Aorta (tissue), 5 donors: Measurements from ENCODE around the gene CACNG5. TPM values are rescaled to one million over a fixed set of nuclear protein-coding genes. Genes with fewer than 3 reads are reported as not detected.

Experiments
- ATAC-seq: fragments of 200-7000 bp; cut with Tn5 transposase; one replicate; pipeline ENCODE4 v1.9.1; 2022; ENCODE audit warnings: moderate library complexity; ENCODE audit not compliant: low FRiP score
- DNase-seq, 2 donors: peaks; one replicate each; pipeline ENCODE4 v3.0.0-alpha.2; 2020
- H3K27ac ChIP-seq, 2 donors: one replicate each; pipeline ENCODE4 v1.5.1; 2013; ENCODE audit warnings: low read length in 2 of 2, mild to moderate bottlenecking in 2 of 2, moderate library complexity in 2 of 2, control low read depth in 1 of 2, inconsistent platforms in 1 of 2, low read depth in 1 of 2
- H3K27me3 ChIP-seq, 2 donors: one replicate each; pipeline ENCODE4 v1.6.1; 2013; ENCODE audit warnings: control low read depth in 1 of 2, low read length in 1 of 2, mild to moderate bottlenecking in 1 of 2, moderate library complexity in 1 of 2; ENCODE audit not compliant: insufficient read depth in 2 of 2, control insufficient read depth in 1 of 2
- H3K36me3 ChIP-seq, 2 donors: one replicate each; pipeline ENCODE4 v1.6.1; 2013; ENCODE audit warnings: control low read depth in 1 of 2, low read length in 1 of 2, mild to moderate bottlenecking in 1 of 2; ENCODE audit not compliant: insufficient read depth in 2 of 2, control insufficient read depth in 1 of 2
- H3K4me1 ChIP-seq, 2 donors: one replicate each; pipeline ENCODE4 v1.6.1; 2013; ENCODE audit warnings: low read length in 2 of 2, control low read depth in 1 of 2, mild to moderate bottlenecking in 1 of 2, moderate library complexity in 1 of 2; ENCODE audit not compliant: insufficient read depth in 2 of 2, control insufficient read depth in 1 of 2
- H3K4me3 ChIP-seq, 2 donors: one replicate each; pipeline ENCODE4 v1.5.1; 2013; ENCODE audit warnings: low read length in 2 of 2, control low read depth in 1 of 2, mild to moderate bottlenecking in 1 of 2
- H3K9me3 ChIP-seq: one replicate; pipeline ENCODE4 v1.6.1; 2013; ENCODE audit warnings: mild to moderate bottlenecking, low read length; ENCODE audit not compliant: control insufficient read depth
- WGBS, 2 donors: extraction: QIAGEN DNeasy Blood & Tissue Kit; methylation state at CpG; one replicate each; pipeline ENCODE4 v1.1.7; 2013; 5-methylcytosine and 5-hydroxymethylcytosine counted together
- intact Hi-C, 2 donors: fragments of 100-400 bp; cut with DNase I; formaldehyde crosslinking; loops; one replicate each; pipeline versions ENCODE4 v1.14.2 to v1.15.0; 2022
- microRNA-seq, 2 donors: library from miRNA; unstranded; fragments of <30 nt; microRNA quantifications; one replicate each; pipeline ENCODE4 v1.2.0, GENCODE V29; 2020
- polyA plus RNA-seq, 2 donors: library from polyadenylated mRNA; stranded (reverse); fragments of 200-250 nt; gene quantifications; one replicate each; pipeline ENCODE4 v1.2.3, GENCODE V29; 2013
- total RNA-seq, 2 donors: library from RNA; stranded (reverse); fragmentation: NEBNext Ultra II Directional; extraction: Animal tissue kit (Norgen Biotek cat#: 25700); gene quantifications; one replicate each; pipeline ENCODE4 v1.2.1, GENCODE V29; 2021
- donor health status: healthy with polysubstance abuse.
- donor health status: Bipolar disorder and iron deficiency.
- donor health status: DM: no; HTN: no; CAD: no.
- donor health status: DM: no; HTN: no; CAD: no.
- donor health status: DM: yes; HTN: yes; CAD: no.

CACNG5 gene
- total and polyA plus RNA-seq, 4 donors = not detected

DNA sequence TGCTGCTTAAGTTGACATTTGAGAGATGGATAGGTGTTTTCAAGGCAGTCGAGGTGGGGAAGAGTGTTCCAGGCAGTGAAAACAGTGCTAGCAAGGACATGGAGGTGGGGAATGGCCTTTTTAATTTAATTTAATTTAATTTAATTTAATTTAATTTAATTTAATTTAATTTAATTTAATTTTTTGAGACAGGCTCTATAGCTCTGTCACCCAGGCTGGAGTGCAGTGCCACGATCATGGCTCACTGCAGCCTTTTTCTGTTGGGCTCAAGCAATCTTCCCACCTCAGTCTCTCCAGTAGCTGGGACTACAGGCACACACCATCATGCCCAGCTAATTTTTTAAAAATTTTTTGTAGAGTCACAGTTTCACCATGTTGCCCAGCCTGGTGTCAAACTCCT is 97.4 kb downstream of the CACNG5 start:
- ATAC-seq (no peak), DNase-seq (no peak)
- intact Hi-C loops = no loop called here
- H3K4me1 ChIP-seq = no peaks in the 10 kb centered on the region
- WGBS, 2 donors = 71 to 74% methylated on average over 2 of the region's 2 CpGs
- peaks cover 2% of the 10 kb centered on the region for H3K9me3 ChIP-seq
- H3K36me3 ChIP-seq = no peaks in the 10 kb centered on the region
- no peak overlapping the region for H3K4me3 ChIP-seq
- no peaks in the 10 kb centered on the region for H3K27me3 ChIP-seq
- no peak overlapping the region for H3K27ac ChIP-seq

GRCh38 chr17:66934040-66934439 is 99.1 kb downstream of the CACNG5 start:
- no peaks in the 10 kb centered on the region for H3K4me1 ChIP-seq
- no peak overlapping the region for H3K27ac ChIP-seq
- no peaks in the 10 kb centered on the region for H3K27me3 ChIP-seq
- WGBS, 2 donors = 57 to 65% methylated on average over 2 of the region's 2 CpGs
- intact Hi-C loops = no loop called here
- H3K4me3 ChIP-seq = no peak overlapping the region
- DNase-seq (no peak), ATAC-seq (no peak)
- no peaks in the 10 kb centered on the region for H3K36me3 ChIP-seq
- H3K9me3 ChIP-seq = peaks cover 2% of the 10 kb centered on the region

Small RNAs within 50 kb of the gene (microRNA-seq; reads per million reads assigned to microRNA genes)
- gene MIR634 = 0 reads per million in 2 donors

Other genes with a start within 250 kb of the CACNG5 start
- gene CACNG4, start 129.6 kb downstream of the CACNG5 start, total RNA-seq = not detected
- not detected for gene CACNG4, start 129.6 kb downstream of the CACNG5 start, polyA plus RNA-seq
- gene CACNG1, start 209.4 kb downstream of the CACNG5 start, total RNA-seq = not detected
- gene CACNG1, start 209.4 kb downstream of the CACNG5 start, polyA plus RNA-seq = under 1 TPM in 1 of 2 donors, not detected in 1; 0.38 TPM